Testis (tissue), 2 donors: ENCODE data around the gene ZNF322.

Experiments
- CTCF ChIP-seq, 3 experiments: fragments of 450-650 bp in 2 of 3; fragments of 200-600 bp in 1 of 3; sonication (generic) in 1 of 3; IDR thresholded peaks; one replicate each; pipeline ENCODE4 v1.5.1; 2016 to 2019; ENCODE audit warnings: antibody characterized with exemption in 3 of 3, mild to moderate bottlenecking in 2 of 3, moderate library complexity in 1 of 3
- POLR2A ChIP-seq: fragments of 450-650 bp; IDR thresholded peaks from one replicate; pipeline ENCODE4 v1.6.1; 2017; ENCODE audit warnings: antibody characterized with exemption, mild to moderate bottlenecking, moderate library complexity

GRCh38 chr6:26602262-26602661 lies 57.3 kb downstream of the ZNF322 start:
- TF ChIP-seq CTCF (IDR thresholded peaks at IDR 0.05) (no peak), POLR2A (no peak)
